HEK293 (cell line): Measurements from ENCODE around the gene NHLRC1.

Experiments used
- EGR2 ChIP-seq: fragments of 450-650 bp; formaldehyde crosslinking; IDR thresholded peaks from 2 replicates; pipeline ENCODE4 v1.5.1; 2016; ENCODE audit warnings: low read depth, missing biosample characterization, missing genetic modification characterization
- GLI2 ChIP-seq: fragments of 450-650 bp; formaldehyde crosslinking; IDR thresholded peaks from 2 replicates; pipeline ENCODE4; 2017; ENCODE audit warnings: missing biosample characterization, missing genetic modification characterization, low read depth, borderline replicate concordance
- SP2 ChIP-seq: fragments of 450-650 bp; formaldehyde crosslinking; IDR thresholded peaks from 2 replicates; pipeline ENCODE4 v1.5.1; 2016; ENCODE audit warnings: missing biosample characterization, missing genetic modification characterization
- ZFP37 ChIP-seq: fragments of 450-650 bp; formaldehyde crosslinking; IDR thresholded peaks from 2 replicates; pipeline ENCODE4 v1.5.1; 2016; ENCODE audit warnings: missing biosample characterization, missing genetic modification characterization
- ZNF155 ChIP-seq: fragments of 450-650 bp; formaldehyde crosslinking; IDR thresholded peaks from 2 replicates; pipeline ENCODE4 v1.5.1; 2016; ENCODE audit warnings: missing biosample characterization, missing genetic modification characterization
- ZNF23 ChIP-seq: fragments of 450-650 bp; formaldehyde crosslinking; IDR thresholded peaks from 2 replicates; pipeline ENCODE4 v1.5.1; 2016; ENCODE audit warnings: missing biosample characterization, missing genetic modification characterization, borderline replicate concordance
- ZNF324 ChIP-seq: fragments of 450-650 bp; formaldehyde crosslinking; IDR thresholded peaks from 2 replicates; pipeline ENCODE4 v1.5.1; 2016; ENCODE audit warnings: missing biosample characterization, missing genetic modification characterization
- ZNF501 ChIP-seq: fragments of 450-650 bp; formaldehyde crosslinking; IDR thresholded peaks from 2 replicates; pipeline ENCODE4 v1.5.1; 2016; ENCODE audit warnings: missing biosample characterization, missing genetic modification characterization
- ZNF596 ChIP-seq: fragments of 450-650 bp; IDR thresholded peaks from 2 replicates; pipeline ENCODE4 v1.5.0; 2018; ENCODE audit warnings: missing biosample characterization, mild to moderate bottlenecking, missing genetic modification characterization, moderate library complexity
- ZNF600 ChIP-seq: fragments of 450-650 bp; formaldehyde crosslinking; IDR thresholded peaks from 2 replicates; pipeline ENCODE4 v1.5.1; 2016; ENCODE audit warnings: missing biosample characterization, missing genetic modification characterization
- ZNF621 ChIP-seq: fragments of 450-650 bp; formaldehyde crosslinking; IDR thresholded peaks from 2 replicates; pipeline ENCODE4 v1.5.1; 2017; ENCODE audit warnings: missing biosample characterization, missing genetic modification characterization
- ZSCAN23 ChIP-seq: fragments of 450-650 bp; formaldehyde crosslinking; IDR thresholded peaks from 2 replicates; pipeline ENCODE4 v1.5.1; 2016; ENCODE audit warnings: missing biosample characterization, missing genetic modification characterization
- ZSCAN30 ChIP-seq: fragments of 450-650 bp; IDR thresholded peaks from 2 replicates; pipeline ENCODE4 v1.5.1; 2018; ENCODE audit warnings: missing biosample characterization, mild to moderate bottlenecking, missing genetic modification characterization, moderate library complexity
- TF ChIP-seq, protein P1 (sequence below): fragments of 450-650 bp; formaldehyde crosslinking; IDR thresholded peaks from 2 replicates; pipeline ENCODE4 v1.5.1; 2016; ENCODE audit warnings: missing biosample characterization, missing genetic modification characterization
- TF ChIP-seq, protein P2 (sequence below): fragments of 450-650 bp; formaldehyde crosslinking; IDR thresholded peaks from 2 replicates; pipeline ENCODE4 v1.5.1; 2016; ENCODE audit warnings: missing biosample characterization, missing genetic modification characterization
- TF ChIP-seq, protein P3 (sequence below): fragments of 450-650 bp; formaldehyde crosslinking; IDR thresholded peaks from 2 replicates; pipeline ENCODE4 v1.5.1; 2016; ENCODE audit warnings: missing biosample characterization, missing genetic modification characterization
- TF ChIP-seq, protein P4 (sequence below): fragments of 450-650 bp; formaldehyde crosslinking; IDR thresholded peaks from 2 replicates; pipeline ENCODE4 v1.5.1; 2016; ENCODE audit warnings: missing biosample characterization, missing genetic modification characterization, low read depth
- TF ChIP-seq, protein P5 (sequence below): fragments of 450-650 bp; formaldehyde crosslinking; IDR thresholded peaks from 2 replicates; pipeline ENCODE4 v1.5.1; 2017; ENCODE audit warnings: missing biosample characterization, missing genetic modification characterization
- TF ChIP-seq, protein P6 (sequence below): fragments of 450-650 bp; formaldehyde crosslinking; IDR thresholded peaks from 2 replicates; pipeline ENCODE4 v1.5.1; 2016; ENCODE audit warnings: missing biosample characterization, missing genetic modification characterization
- TF ChIP-seq, protein P7 (sequence below): fragments of 450-650 bp; formaldehyde crosslinking; IDR thresholded peaks from 2 replicates; pipeline ENCODE4 v1.5.1; 2016; ENCODE audit warnings: missing biosample characterization, missing genetic modification characterization, low read depth
- TF ChIP-seq, protein P8 (sequence below): fragments of 450-650 bp; formaldehyde crosslinking; conservative IDR thresholded peaks from 2 replicates; pipeline ENCODE4 v1.5.1; 2016; ENCODE audit warnings: low read depth, missing biosample characterization, missing genetic modification characterization

Gene NHLRC1

DNA sequence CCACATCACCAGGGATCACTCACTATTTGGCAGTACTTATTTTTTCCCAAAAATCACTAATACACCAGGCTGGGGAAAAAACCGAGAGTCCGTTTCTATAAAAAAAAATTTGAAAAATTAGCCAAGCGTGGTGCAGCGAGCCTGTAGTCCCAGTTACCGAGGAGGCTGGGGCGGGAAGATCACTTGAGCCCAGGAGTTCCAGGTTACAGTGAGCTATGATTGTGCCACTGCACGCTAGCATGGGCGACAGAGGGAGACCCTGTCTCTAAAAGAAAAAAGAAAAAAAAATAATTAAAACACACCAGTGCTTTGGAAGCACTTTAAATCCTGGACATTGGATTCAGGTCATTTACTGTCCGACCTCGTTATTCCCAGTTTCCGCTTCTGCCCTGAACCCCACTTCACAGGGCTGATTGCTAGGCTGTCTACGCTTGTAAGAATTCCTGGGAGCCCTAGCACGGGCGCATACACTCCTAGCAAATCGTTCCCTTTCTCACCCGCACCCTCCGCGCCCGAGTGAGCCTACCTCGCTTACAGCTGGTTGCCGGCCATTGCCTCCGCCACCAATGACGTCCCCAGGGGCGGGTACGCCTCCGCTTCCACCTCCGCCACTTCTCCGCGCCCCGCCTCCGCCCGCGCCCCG, 32.2 kb upstream of the NHLRC1 start, which contains the start of gene TPMT (continued):
- TF ChIP-seq, protein P1, sequence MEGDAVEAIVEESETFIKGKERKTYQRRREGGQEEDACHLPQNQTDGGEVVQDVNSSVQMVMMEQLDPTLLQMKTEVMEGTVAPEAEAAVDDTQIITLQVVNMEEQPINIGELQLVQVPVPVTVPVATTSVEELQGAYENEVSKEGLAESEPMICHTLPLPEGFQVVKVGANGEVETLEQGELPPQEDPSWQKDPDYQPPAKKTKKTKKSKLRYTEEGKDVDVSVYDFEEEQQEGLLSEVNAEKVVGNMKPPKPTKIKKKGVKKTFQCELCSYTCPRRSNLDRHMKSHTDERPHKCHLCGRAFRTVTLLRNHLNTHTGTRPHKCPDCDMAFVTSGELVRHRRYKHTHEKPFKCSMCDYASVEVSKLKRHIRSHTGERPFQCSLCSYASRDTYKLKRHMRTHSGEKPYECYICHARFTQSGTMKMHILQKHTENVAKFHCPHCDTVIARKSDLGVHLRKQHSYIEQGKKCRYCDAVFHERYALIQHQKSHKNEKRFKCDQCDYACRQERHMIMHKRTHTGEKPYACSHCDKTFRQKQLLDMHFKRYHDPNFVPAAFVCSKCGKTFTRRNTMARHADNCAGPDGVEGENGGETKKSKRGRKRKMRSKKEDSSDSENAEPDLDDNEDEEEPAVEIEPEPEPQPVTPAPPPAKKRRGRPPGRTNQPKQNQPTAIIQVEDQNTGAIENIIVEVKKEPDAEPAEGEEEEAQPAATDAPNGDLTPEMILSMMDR (tag by site-specific recombination), result no peak
- TF ChIP-seq SP2 (tag by site-specific recombination) (no peak), ZNF621 (tag by site-specific recombination) (no peak), ZFP37 (tag by site-specific recombination) (peak; percentile 72), EGR2 (tag by site-specific recombination) (peak; percentile 96), ZSCAN30 (tag by site-specific recombination) (no peak), ZNF23 (tag by site-specific recombination) (no peak), ZNF324 (tag by site-specific recombination) (0 out of 2 replicates have a peak, but pooled peaks have one; percentile 61), ZNF155 (tag by site-specific recombination) (no peak), ZNF596 (tag by site-specific recombination) (no peak), ZNF501 (peak; percentile 66; the same call in 1 of the 2 replicates), ZSCAN23 (tag by site-specific recombination) (no peak), ZNF600 (tag by site-specific recombination) (peak; percentile 70), GLI2 (tag by site-specific recombination) (no peak)
- TF ChIP-seq, protein P2, sequence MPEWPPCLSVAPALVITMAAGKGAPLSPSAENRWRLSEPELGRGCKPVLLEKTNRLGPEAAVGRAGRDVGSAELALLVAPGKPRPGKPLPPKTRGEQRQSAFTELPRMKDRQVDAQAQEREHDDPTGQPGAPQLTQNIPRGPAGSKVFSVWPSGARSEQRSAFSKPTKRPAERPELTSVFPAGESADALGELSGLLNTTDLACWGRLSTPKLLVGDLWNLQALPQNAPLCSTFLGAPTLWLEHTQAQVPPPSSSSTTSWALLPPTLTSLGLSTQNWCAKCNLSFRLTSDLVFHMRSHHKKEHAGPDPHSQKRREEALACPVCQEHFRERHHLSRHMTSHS (tag by site-specific recombination), result no peak
- TF ChIP-seq, protein P3, sequence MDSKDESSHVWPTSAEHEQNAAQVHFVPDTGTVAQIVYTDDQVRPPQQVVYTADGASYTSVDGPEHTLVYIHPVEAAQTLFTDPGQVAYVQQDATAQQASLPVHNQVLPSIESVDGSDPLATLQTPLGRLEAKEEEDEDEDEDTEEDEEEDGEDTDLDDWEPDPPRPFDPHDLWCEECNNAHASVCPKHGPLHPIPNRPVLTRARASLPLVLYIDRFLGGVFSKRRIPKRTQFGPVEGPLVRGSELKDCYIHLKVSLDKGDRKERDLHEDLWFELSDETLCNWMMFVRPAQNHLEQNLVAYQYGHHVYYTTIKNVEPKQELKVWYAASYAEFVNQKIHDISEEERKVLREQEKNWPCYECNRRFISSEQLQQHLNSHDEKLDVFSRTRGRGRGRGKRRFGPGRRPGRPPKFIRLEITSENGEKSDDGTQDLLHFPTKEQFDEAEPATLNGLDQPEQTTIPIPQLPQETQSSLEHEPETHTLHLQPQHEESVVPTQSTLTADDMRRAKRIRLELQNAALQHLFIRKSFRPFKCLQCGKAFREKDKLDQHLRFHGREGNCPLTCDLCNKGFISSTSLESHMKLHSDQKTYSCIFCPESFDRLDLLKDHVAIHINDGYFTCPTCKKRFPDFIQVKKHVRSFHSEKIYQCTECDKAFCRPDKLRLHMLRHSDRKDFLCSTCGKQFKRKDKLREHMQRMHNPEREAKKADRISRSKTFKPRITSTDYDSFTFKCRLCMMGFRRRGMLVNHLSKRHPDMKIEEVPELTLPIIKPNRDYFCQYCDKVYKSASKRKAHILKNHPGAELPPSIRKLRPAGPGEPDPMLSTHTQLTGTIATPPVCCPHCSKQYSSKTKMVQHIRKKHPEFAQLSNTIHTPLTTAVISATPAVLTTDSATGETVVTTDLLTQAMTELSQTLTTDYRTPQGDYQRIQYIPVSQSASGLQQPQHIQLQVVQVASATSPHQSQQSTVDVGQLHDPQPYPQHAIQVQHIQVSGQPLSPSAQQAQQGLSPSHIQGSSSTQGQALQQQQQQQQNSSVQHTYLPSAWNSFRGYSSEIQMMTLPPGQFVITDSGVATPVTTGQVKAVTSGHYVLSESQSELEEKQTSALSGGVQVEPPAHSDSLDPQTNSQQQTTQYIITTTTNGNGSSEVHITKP (tag by site-specific recombination), result peak; percentile 86
- TF ChIP-seq, protein P4, sequence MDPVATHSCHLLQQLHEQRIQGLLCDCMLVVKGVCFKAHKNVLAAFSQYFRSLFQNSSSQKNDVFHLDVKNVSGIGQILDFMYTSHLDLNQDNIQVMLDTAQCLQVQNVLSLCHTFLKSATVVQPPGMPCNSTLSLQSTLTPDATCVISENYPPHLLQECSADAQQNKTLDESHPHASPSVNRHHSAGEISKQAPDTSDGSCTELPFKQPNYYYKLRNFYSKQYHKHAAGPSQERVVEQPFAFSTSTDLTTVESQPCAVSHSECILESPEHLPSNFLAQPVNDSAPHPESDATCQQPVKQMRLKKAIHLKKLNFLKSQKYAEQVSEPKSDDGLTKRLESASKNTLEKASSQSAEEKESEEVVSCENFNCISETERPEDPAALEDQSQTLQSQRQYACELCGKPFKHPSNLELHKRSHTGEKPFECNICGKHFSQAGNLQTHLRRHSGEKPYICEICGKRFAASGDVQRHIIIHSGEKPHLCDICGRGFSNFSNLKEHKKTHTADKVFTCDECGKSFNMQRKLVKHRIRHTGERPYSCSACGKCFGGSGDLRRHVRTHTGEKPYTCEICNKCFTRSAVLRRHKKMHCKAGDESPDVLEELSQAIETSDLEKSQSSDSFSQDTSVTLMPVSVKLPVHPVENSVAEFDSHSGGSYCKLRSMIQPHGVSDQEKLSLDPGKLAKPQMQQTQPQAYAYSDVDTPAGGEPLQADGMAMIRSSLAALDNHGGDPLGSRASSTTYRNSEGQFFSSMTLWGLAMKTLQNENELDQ, result no peak
- TF ChIP-seq, protein P5, sequence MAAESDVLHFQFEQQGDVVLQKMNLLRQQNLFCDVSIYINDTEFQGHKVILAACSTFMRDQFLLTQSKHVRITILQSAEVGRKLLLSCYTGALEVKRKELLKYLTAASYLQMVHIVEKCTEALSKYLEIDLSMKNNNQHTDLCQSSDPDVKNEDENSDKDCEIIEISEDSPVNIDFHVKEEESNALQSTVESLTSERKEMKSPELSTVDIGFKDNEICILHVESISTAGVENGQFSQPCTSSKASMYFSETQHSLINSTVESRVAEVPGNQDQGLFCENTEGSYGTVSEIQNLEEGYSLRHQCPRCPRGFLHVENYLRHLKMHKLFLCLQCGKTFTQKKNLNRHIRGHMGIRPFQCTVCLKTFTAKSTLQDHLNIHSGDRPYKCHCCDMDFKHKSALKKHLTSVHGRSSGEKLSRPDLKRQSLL (tag by site-specific recombination), result no peak
- TF ChIP-seq, protein P6, sequence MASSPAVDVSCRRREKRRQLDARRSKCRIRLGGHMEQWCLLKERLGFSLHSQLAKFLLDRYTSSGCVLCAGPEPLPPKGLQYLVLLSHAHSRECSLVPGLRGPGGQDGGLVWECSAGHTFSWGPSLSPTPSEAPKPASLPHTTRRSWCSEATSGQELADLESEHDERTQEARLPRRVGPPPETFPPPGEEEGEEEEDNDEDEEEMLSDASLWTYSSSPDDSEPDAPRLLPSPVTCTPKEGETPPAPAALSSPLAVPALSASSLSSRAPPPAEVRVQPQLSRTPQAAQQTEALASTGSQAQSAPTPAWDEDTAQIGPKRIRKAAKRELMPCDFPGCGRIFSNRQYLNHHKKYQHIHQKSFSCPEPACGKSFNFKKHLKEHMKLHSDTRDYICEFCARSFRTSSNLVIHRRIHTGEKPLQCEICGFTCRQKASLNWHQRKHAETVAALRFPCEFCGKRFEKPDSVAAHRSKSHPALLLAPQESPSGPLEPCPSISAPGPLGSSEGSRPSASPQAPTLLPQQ, result peak; percentile 53; the same call in 1 of the 2 replicates
- TF ChIP-seq, protein P7, sequence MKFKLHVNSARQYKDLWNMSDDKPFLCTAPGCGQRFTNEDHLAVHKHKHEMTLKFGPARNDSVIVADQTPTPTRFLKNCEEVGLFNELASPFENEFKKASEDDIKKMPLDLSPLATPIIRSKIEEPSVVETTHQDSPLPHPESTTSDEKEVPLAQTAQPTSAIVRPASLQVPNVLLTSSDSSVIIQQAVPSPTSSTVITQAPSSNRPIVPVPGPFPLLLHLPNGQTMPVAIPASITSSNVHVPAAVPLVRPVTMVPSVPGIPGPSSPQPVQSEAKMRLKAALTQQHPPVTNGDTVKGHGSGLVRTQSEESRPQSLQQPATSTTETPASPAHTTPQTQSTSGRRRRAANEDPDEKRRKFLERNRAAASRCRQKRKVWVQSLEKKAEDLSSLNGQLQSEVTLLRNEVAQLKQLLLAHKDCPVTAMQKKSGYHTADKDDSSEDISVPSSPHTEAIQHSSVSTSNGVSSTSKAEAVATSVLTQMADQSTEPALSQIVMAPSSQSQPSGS (tag by site-specific recombination), result no peak
- TF ChIP-seq, protein P8, sequence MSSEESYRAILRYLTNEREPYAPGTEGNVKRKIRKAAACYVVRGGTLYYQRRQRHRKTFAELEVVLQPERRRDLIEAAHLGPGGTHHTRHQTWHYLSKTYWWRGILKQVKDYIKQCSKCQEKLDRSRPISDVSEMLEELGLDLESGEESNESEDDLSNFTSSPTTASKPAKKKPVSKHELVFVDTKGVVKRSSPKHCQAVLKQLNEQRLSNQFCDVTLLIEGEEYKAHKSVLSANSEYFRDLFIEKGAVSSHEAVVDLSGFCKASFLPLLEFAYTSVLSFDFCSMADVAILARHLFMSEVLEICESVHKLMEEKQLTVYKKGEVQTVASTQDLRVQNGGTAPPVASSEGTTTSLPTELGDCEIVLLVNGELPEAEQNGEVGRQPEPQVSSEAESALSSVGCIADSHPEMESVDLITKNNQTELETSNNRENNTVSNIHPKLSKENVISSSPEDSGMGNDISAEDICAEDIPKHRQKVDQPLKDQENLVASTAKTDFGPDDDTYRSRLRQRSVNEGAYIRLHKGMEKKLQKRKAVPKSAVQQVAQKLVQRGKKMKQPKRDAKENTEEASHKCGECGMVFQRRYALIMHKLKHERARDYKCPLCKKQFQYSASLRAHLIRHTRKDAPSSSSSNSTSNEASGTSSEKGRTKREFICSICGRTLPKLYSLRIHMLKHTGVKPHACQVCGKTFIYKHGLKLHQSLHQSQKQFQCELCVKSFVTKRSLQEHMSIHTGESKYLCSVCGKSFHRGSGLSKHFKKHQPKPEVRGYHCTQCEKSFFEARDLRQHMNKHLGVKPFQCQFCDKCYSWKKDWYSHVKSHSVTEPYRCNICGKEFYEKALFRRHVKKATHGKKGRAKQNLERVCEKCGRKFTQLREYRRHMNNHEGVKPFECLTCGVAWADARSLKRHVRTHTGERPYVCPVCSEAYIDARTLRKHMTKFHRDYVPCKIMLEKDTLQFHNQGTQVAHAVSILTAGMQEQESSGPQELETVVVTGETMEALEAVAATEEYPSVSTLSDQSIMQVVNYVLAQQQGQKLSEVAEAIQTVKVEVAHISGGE (tag by site-specific recombination), result peak; percentile 39
